ENCODE measurements around the gene PRR20G.

The PRR20G gene

GRCh38 chr3:127275287-127275781 is 12.5 kb downstream of the PRR20G start:
- DNase-seq (ENCODE audit: extremely low read depth, low read depth) = no peak

GRCh38 chr3:127274200-127274760 is 13.6 kb downstream of the PRR20G start:
- DNase-seq (ENCODE audit: extremely low read depth, low read depth) = no peak
- TF ChIP-seq CTCF (IDR thresholded peaks at IDR 0.05; ENCODE audit: low read depth, low read length) = no peak

More at GRCh38 chr3:127275287-127275781, 12.5 kb downstream of the PRR20G start:
- no peak for TF ChIP-seq CTCF (IDR thresholded peaks at IDR 0.05; ENCODE audit: low read depth, low read length)

- DNase-seq (ENCODE audit: extremely low read depth, low read depth) = no peak
- TF ChIP-seq CTCF (IDR thresholded peaks at IDR 0.05; ENCODE audit: low read depth, low read length) = no peak
These were observed 14.6 kb downstream of the PRR20G start for GRCh38 chr3:127273206-127273605.

GRCh38 chr3:127266186-127266585 is 21.7 kb downstream of the PRR20G start:
- TF ChIP-seq CTCF (IDR thresholded peaks at IDR 0.05; ENCODE audit: low read depth, low read length) = no peak
- no peak for DNase-seq (ENCODE audit: extremely low read depth, low read depth)

GRCh38 chr3:127265581-127265981 is 22.3 kb downstream of the PRR20G start:
- no peak for DNase-seq (ENCODE audit: extremely low read depth, low read depth)
- no peak for TF ChIP-seq CTCF (IDR thresholded peaks at IDR 0.05; ENCODE audit: low read depth, low read length)

GRCh38 chr3:127264794-127265514 is 22.9 kb downstream of the PRR20G start:
- DNase-seq (ENCODE audit: extremely low read depth, low read depth) = no peak
- no peak for TF ChIP-seq CTCF (IDR thresholded peaks at IDR 0.05; ENCODE audit: low read depth, low read length)

GRCh38 chr3:127264292-127264691 is 23.6 kb downstream of the PRR20G start:
- no peak for TF ChIP-seq CTCF (IDR thresholded peaks at IDR 0.05; ENCODE audit: low read depth, low read length)
- no peak for DNase-seq (ENCODE audit: extremely low read depth, low read depth)
